H9 (cell line): Measurements from ENCODE around the gene DNAI2. TPM values are rescaled to one million over a fixed set of nuclear protein-coding genes. Genes with fewer than 3 reads are reported as not detected.
A peak's percentile ranks its signal among the peaks of the same experiment; 100 is the strongest.

Experiments
- DNase-seq: peaks from one replicate; pipeline ENCODE4 v3.0.0-alpha.2; 2017
- H2AFZ ChIP-seq: one replicate; pipeline ENCODE4 v1.6.1; 2013; ENCODE audit warnings: mild to moderate bottlenecking, low read length, control low read depth, moderate library complexity
- H2AK5ac ChIP-seq: 2 replicates; pipeline ENCODE4 v1.6.1; 2013; ENCODE audit warnings: low read length, control low read depth, mixed read lengths; ENCODE audit not compliant: insufficient read length
- H2BK120ac ChIP-seq: one replicate; pipeline ENCODE4 v1.6.1; 2013; ENCODE audit warnings: low read depth, mild to moderate bottlenecking, low read length, control low read depth, inconsistent platforms; ENCODE audit not compliant: poor library complexity, severe bottlenecking
- H2BK12ac ChIP-seq: 2 replicates; pipeline ENCODE4 v1.6.1; 2013; ENCODE audit warnings: low read length, control low read depth, mixed read lengths, low read depth; ENCODE audit not compliant: insufficient read length
- H2BK15ac ChIP-seq: 2 replicates; pipeline ENCODE4 v1.6.1; 2013; ENCODE audit warnings: low read depth, low read length, control low read depth
- H2BK20ac ChIP-seq: one replicate; pipeline ENCODE4 v1.6.1; 2013; ENCODE audit warnings: low read depth, mild to moderate bottlenecking, low read length, control low read depth, inconsistent platforms; ENCODE audit not compliant: poor library complexity, severe bottlenecking
- H2BK5ac ChIP-seq: 2 replicates; pipeline ENCODE4 v1.6.1; 2013; ENCODE audit warnings: low read length, control low read depth, mixed read lengths; ENCODE audit not compliant: insufficient read length
- H3K14ac ChIP-seq: 2 replicates; pipeline ENCODE4 v1.6.1; 2013; ENCODE audit warnings: low read length, control low read depth; ENCODE audit not compliant: insufficient read depth
- H3K18ac ChIP-seq: 2 replicates; pipeline ENCODE4 v1.6.1; 2013; ENCODE audit warnings: low read depth, mild to moderate bottlenecking, mixed read lengths, low read length, control low read depth; ENCODE audit not compliant: insufficient read length
- H3K23ac ChIP-seq: 2 replicates; pipeline ENCODE4 v1.6.1; 2013; ENCODE audit warnings: low read length, control low read depth, mixed read lengths, low read depth; ENCODE audit not compliant: insufficient read length
- H3K23me2 ChIP-seq: 2 replicates; pipeline ENCODE4 v1.6.1; 2013; ENCODE audit warnings: low read depth, mild to moderate bottlenecking, mixed read lengths, low read length, control low read depth; ENCODE audit not compliant: insufficient read length, poor library complexity, severe bottlenecking
- H3K27ac ChIP-seq: 2 replicates; pipeline ENCODE4 v1.5.1; 2013; ENCODE audit warnings: low read length, control low read depth, mixed read lengths, low read depth; ENCODE audit not compliant: insufficient read length
- H3K27me3 ChIP-seq: 2 replicates; pipeline ENCODE4 v1.6.1; 2013; ENCODE audit warnings: low read length, control low read depth, inconsistent platforms; ENCODE audit not compliant: insufficient read depth
- H3K4ac ChIP-seq: 2 replicates; pipeline ENCODE4 v1.6.1; 2013; ENCODE audit warnings: low read depth, mild to moderate bottlenecking, control low read depth, inconsistent platforms, low read length, moderate library complexity
- H3K4me1 ChIP-seq: 2 replicates; pipeline ENCODE4 v1.6.1; 2013; ENCODE audit warnings: low read length, control low read depth, inconsistent platforms; ENCODE audit not compliant: insufficient read depth
- H3K4me2 ChIP-seq: 2 replicates; pipeline ENCODE4 v1.6.1; 2013; ENCODE audit warnings: low read length, control low read depth, mixed read lengths; ENCODE audit not compliant: insufficient read length, insufficient read depth
- H3K56ac ChIP-seq: 2 replicates; pipeline ENCODE4 v1.6.1; 2013; ENCODE audit warnings: low read depth, mild to moderate bottlenecking, mixed read lengths, low read length, control low read depth; ENCODE audit not compliant: insufficient read length
- H3K79me1 ChIP-seq: 2 replicates; pipeline ENCODE4 v1.6.1; 2013; ENCODE audit warnings: low read depth, mild to moderate bottlenecking, moderate library complexity, low read length, control low read depth, inconsistent platforms; ENCODE audit not compliant: insufficient read depth, poor library complexity, severe bottlenecking
- H3K79me2 ChIP-seq: 2 replicates; pipeline ENCODE4 v1.6.1; 2013; ENCODE audit warnings: low read length, control low read depth, inconsistent platforms; ENCODE audit not compliant: insufficient read depth
- H3K9ac ChIP-seq: 2 replicates; pipeline ENCODE4 v1.6.1; 2013; ENCODE audit warnings: low read length, control low read depth, mixed read lengths; ENCODE audit not compliant: insufficient read length; ENCODE audit errors: extremely low read depth
- H3K9me3 ChIP-seq: one replicate; pipeline ENCODE4 v1.6.1; 2013; ENCODE audit warnings: low read depth, low read length, inconsistent platforms; ENCODE audit not compliant: control insufficient read depth
- H3T11ph ChIP-seq: one replicate; pipeline ENCODE4 v1.6.1; 2013; ENCODE audit warnings: mild to moderate bottlenecking, low read length, control low read depth, inconsistent platforms
- H4K20me1 ChIP-seq: one replicate; pipeline ENCODE4 v1.6.1; 2013; ENCODE audit not compliant: control insufficient read depth, insufficient read length, insufficient read depth
- H4K5ac ChIP-seq: 2 replicates; pipeline ENCODE4 v1.6.1; 2013; ENCODE audit warnings: low read depth, mild to moderate bottlenecking, mixed read lengths, low read length, control low read depth; ENCODE audit not compliant: insufficient read length
- H4K8ac ChIP-seq: replicated peaks from 2 replicates; pipeline ENCODE4 v1.6.1; 2013; ENCODE audit warnings: low read length, control low read depth, mixed read lengths, low read depth; ENCODE audit not compliant: insufficient read length
- H4K91ac ChIP-seq: 2 replicates; pipeline ENCODE4 v1.6.1; 2013; ENCODE audit warnings: low read depth, mild to moderate bottlenecking, moderate library complexity, mixed read lengths, low read length, control low read depth; ENCODE audit not compliant: insufficient read length
- H3K27ac Mint-ChIP-seq, 3 experiments: 2 replicates in 2 of 3; 3 replicates in 1 of 3; pipeline ENCODE4 v1.8.0; 2020 to 2021; ENCODE audit warnings: mixed read lengths in 3 of 3, mild to moderate bottlenecking in 1 of 3, moderate library complexity in 1 of 3
- H3K27me3 Mint-ChIP-seq: 2 replicates; pipeline ENCODE4 v1.8.0; 2021; ENCODE audit warnings: low read depth, mild to moderate bottlenecking, moderate library complexity, mixed read lengths
- H3K36me3 Mint-ChIP-seq, 3 experiments: 2 replicates in 2 of 3; 3 replicates in 1 of 3; pipeline ENCODE4 v1.8.0; 2020 to 2021; ENCODE audit warnings: low read depth in 3 of 3, mixed read lengths in 3 of 3; ENCODE audit not compliant: insufficient read depth in 1 of 3
- H3K4me1 Mint-ChIP-seq, 2 experiments: 2 replicates each; pipeline ENCODE4 v1.8.0; 2020; ENCODE audit warnings: mixed read lengths in 2 of 2
- H3K4me3 Mint-ChIP-seq, 2 experiments: 2 replicates in 1 of 2; 3 replicates in 1 of 2; pipeline ENCODE4 v1.8.0; 2020 to 2021; ENCODE audit warnings: mild to moderate bottlenecking in 2 of 2, mixed read lengths in 2 of 2, moderate library complexity in 1 of 2
- H3K9me3 Mint-ChIP-seq, 2 experiments: 2 replicates in 1 of 2; 3 replicates in 1 of 2; pipeline ENCODE4 v1.8.0; 2020; ENCODE audit warnings: mild to moderate bottlenecking in 2 of 2, mixed read lengths in 2 of 2, moderate library complexity in 1 of 2
- CTCF ChIP-seq: fragments of 200-600 bp; sonication (generic); conservative IDR thresholded peaks from 3 replicates; pipeline ENCODE4 v1.8.0; 2021; ENCODE audit warnings: antibody characterized with exemption, mild to moderate bottlenecking
- WGBS: extraction: QIAGEN DNeasy Blood & Tissue Kit; methylation state at CpG from one replicate; pipeline ENCODE4 v1.1.7; 2013; ENCODE audit warnings: missing lambda C conversion rate, low lambda C conversion rate, mixed read lengths; ENCODE audit not compliant: insufficient read length; ENCODE audit errors: extremely low coverage; 5-methylcytosine and 5-hydroxymethylcytosine counted together
- total RNA-seq: library from RNA; stranded (reverse); gene quantifications from 2 replicates; pipeline ENCODE4 v1.2.1, GENCODE V29; 2021

The DNAI2 gene
- total RNA-seq, 1 experiment from 2014 or later, result not detected

DNA sequence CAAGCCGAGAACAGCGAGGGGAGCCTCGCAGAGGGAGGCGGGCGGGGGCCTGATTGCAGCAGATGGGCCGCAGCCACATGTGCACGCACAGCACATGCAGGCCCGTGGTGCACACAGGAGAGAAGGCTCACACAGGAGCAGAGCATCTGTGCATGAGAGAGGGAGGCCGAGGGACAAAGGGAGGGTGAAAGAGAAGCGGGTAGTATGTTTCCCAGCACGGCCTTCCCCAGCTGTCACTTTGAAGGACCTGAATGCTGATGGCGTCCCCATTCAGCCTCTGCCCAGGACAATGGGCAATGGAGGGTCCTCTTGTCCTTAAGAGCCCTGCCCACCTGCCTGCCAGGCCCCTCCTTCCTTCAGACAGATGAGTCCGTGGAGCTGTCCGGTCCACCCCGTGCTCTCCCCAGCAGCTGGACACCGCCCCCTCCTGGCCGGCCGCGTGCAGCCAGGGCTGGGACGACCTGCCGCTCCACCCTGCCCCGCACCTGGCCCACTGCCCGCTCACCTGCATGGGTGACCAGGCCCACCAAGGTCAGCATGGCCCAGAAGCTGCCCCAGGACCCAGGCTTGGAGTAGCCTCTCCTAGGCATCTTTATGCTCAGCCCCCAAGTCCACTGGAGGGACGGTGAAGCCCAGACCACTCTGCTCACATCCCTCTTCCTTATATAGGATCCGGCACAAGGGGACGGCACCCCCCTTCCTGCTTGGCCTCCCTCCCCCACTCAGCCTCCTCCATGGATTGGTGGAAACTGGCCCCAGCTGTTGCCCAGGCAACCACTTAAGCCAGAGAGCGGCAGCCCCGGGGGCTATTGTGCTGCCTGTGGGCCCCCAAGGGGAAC, 87.4 kb downstream of the DNAI2 start, which contains the start of gene BTBD17:
Gene BTBD17 (minus strand): TSS at position 639 of the 839 bp plus-strand sequence. CDS start 49 bp downstream, at position 590.
- H3K4me3 Mint-ChIP-seq, result peak within 1 kb of the TSS; percentile 33 to 81; a peak in 4 of 5 replicates
- no peak within 1 kb of the TSS for H3K9ac ChIP-seq
- H3K9me3 Mint-ChIP-seq, result no peaks in the 10 kb centered on the region; a peak in 1 of 5 replicates

More for the DNA sequence above, 87.4 kb downstream of the DNAI2 start, which contains the start of gene BTBD17:
- WGBS, result no CpG with 5 or more reads among the region's 28 CpGs
- peaks cover 64% of the 10 kb centered on the region for H3K27me3 Mint-ChIP-seq
- H3K4me1 Mint-ChIP-seq, result peaks cover 15 to 36% of the 10 kb centered on the region in 2 experiments
- H2AFZ ChIP-seq, result no peak within 1 kb of the TSS
- no peak within 1 kb of the TSS for H3K23ac ChIP-seq
- peak within 1 kb of the TSS in 1 of 3 experiments; percentile 95; a peak in 3 of 7 replicates for H3K27ac Mint-ChIP-seq
- peak within 1 kb of the TSS; percentile 39 for H3K14ac ChIP-seq
- no peak within 1 kb of the TSS for H2BK12ac ChIP-seq
- H4K8ac ChIP-seq, result no peak within 1 kb of the TSS
- peak; percentile 95 for DNase-seq
- no peaks in the 10 kb centered on the region for H3K9me3 ChIP-seq
- H3T11ph ChIP-seq, result no peak within 1 kb of the TSS
- no peaks in the 10 kb centered on the region for H3K79me2 ChIP-seq
- H3K27ac ChIP-seq, result no peak within 1 kb of the TSS
- peak within 1 kb of the TSS; percentile 11 for H3K4me2 ChIP-seq
- H4K20me1 ChIP-seq, result no peaks in the 10 kb centered on the region
- H2BK5ac ChIP-seq, result no peak within 1 kb of the TSS
- no peaks in the 10 kb centered on the region for H3K79me1 ChIP-seq
- no peak within 1 kb of the TSS for H2AK5ac ChIP-seq
- H3K23me2 ChIP-seq, result peaks cover 3% of the 10 kb centered on the region
- no peak within 1 kb of the TSS for H2BK20ac ChIP-seq
- no peaks in the 10 kb centered on the region for H3K27me3 ChIP-seq
- peaks cover 2% of the 10 kb centered on the region; the same call in 1 of the 2 replicates for H3K4me1 ChIP-seq
- H4K5ac ChIP-seq, result no peak within 1 kb of the TSS
- peak; percentile 94 for TF ChIP-seq CTCF
- peak within 1 kb of the TSS; percentile 59 for H3K18ac ChIP-seq
- H3K4ac ChIP-seq, result no peak within 1 kb of the TSS
- H2BK120ac ChIP-seq, result no peak within 1 kb of the TSS
- H2BK15ac ChIP-seq, result no peak within 1 kb of the TSS
- H3K56ac ChIP-seq, result no peak within 1 kb of the TSS
- H4K91ac ChIP-seq, result no peak within 1 kb of the TSS
- peaks cover 0 to 9% (median 7%) of the 10 kb centered on the region in 3 experiments; a peak in 4 of 7 replicates for H3K36me3 Mint-ChIP-seq
